Measurements from ENCODE around the gene LGI4.

DNA sequence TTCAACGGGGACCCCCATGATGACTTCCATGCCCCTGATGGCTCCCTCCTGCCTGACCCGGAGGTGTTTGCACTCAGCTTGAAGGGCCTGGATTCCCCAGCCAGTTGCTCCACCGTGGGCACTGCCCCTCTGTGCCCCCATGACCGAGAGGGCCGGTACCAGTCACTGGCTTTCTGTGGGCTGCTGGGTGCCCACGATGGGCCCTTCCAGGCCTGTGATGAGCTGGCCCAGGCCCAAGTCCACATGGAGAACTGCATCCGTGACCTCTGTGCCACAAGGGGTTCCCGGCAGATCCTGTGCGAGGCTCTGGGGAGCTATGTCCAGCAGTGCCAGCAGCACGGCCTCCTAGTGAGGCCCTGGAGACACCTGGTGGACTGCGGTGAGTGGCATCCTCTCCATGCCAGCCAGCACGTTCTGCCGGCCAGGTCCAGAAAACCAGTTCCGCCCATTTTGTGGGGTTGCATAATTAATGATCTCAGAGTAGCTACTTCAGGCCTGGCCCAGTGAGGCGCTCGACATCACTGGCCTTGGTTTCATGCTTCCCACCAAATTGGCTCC lies 54.2 kb downstream of the LGI4 start:
- TF ChIP-seq CTCF (conservative IDR thresholded peaks at IDR 0.05; ENCODE audit: low read depth, low read length): no peak
- TF ChIP-seq EZH2 (IDR thresholded peaks at IDR 0.05; ENCODE audit: borderline replicate concordance, low read depth, low read length, poor library complexity, severe bottlenecking): no peak

All from A673 (cell line).